ENCODE results near the gene CHAC1. TPM values are rescaled to one million over a fixed set of nuclear protein-coding genes. Genes with fewer than 3 reads are reported as not detected.

Gene CHAC1
- total RNA-seq, 1 donor: 11.4 TPM

DNA sequence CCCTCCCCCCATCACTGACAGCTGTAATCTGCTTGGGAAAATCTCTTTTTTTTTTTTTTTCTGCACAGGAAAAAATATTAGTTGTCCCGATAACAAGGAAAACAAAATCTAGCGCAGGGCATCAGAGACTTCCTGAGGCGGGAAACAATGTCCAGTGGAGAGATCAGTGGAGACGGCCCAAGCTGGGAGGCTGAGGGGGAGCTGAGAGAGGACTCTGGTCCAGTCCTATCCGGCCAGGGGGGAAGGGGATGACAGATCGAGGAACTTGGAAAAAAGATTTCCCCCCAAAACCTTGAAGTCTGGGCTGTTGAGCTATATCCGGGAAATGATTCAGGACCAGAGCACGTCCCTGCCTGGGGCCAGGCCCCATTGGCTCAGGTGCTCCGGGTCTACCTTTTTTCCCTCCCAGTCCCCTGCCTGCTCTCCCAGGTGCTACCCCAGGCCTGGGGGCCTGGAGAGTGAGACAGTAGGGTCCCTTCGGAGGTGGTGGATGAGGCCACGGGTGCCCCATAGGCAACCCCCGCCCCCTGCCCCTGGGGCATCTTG lies 38.1 kb upstream of the CHAC1 start:
- no peak for DNase-seq (ENCODE audit: low read depth)

DNA sequence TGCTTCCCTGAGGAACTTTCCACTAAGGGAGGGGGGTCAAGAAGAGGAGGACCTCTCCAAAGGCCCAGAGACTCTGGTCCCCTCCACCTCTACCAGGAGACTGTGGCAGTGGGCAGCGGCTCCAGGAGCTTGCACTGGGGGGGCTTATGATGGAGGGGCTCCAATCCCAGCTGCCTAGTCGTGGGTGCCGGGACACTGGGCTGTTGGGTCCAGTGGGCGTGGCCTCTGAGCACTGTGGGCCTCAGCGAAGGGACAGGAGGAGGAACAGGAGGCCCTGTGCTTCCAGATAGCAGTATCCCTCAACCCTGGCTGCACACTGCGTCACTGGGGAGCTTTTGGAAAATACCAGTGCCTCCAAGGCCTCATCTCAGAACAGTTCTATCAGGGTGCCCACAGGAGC lies 37.6 kb upstream of the CHAC1 start:
- no peak for DNase-seq (ENCODE audit: low read depth)
- no peak overlapping the region for H3K4me3 ChIP-seq (ENCODE audit: low read depth, low read length)
- TF ChIP-seq, protein P1, sequence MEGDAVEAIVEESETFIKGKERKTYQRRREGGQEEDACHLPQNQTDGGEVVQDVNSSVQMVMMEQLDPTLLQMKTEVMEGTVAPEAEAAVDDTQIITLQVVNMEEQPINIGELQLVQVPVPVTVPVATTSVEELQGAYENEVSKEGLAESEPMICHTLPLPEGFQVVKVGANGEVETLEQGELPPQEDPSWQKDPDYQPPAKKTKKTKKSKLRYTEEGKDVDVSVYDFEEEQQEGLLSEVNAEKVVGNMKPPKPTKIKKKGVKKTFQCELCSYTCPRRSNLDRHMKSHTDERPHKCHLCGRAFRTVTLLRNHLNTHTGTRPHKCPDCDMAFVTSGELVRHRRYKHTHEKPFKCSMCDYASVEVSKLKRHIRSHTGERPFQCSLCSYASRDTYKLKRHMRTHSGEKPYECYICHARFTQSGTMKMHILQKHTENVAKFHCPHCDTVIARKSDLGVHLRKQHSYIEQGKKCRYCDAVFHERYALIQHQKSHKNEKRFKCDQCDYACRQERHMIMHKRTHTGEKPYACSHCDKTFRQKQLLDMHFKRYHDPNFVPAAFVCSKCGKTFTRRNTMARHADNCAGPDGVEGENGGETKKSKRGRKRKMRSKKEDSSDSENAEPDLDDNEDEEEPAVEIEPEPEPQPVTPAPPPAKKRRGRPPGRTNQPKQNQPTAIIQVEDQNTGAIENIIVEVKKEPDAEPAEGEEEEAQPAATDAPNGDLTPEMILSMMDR (IDR thresholded peaks at IDR 0.05; ENCODE audit: insufficient read depth, low read length): no peak

More for the DNA sequence above, 38.1 kb upstream of the CHAC1 start:
- no peak overlapping the region for H3K4me3 ChIP-seq (ENCODE audit: low read depth, low read length)
- TF ChIP-seq, protein P1 (IDR thresholded peaks at IDR 0.05; ENCODE audit: insufficient read depth, low read length): no peak

DNA sequence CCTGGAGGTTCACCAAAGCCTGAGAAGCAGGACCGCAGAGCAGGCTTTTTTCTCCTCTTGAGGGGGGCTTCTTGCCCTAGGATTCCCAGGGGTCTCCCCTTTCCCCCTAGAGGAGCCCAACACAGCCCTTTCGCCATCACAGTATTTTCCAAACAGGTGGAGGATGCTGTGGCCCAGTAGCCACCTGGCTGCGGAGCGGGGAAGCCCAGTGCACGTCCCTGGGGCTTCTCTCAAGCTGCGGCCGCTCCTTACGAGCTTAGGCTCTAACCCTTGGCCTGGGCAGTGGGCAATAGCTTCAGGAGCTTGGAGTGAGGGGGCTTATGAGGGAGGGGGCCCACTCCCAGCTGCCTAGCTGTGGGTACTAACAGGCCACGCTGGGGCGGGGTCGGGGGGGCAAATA lies 35.7 kb upstream of the CHAC1 start:
- H3K4me3 ChIP-seq (ENCODE audit: low read depth, low read length): no peak overlapping the region
- TF ChIP-seq, protein P1 (IDR thresholded peaks at IDR 0.05; ENCODE audit: insufficient read depth, low read length): no peak
- no peak for DNase-seq (ENCODE audit: low read depth)

DNA sequence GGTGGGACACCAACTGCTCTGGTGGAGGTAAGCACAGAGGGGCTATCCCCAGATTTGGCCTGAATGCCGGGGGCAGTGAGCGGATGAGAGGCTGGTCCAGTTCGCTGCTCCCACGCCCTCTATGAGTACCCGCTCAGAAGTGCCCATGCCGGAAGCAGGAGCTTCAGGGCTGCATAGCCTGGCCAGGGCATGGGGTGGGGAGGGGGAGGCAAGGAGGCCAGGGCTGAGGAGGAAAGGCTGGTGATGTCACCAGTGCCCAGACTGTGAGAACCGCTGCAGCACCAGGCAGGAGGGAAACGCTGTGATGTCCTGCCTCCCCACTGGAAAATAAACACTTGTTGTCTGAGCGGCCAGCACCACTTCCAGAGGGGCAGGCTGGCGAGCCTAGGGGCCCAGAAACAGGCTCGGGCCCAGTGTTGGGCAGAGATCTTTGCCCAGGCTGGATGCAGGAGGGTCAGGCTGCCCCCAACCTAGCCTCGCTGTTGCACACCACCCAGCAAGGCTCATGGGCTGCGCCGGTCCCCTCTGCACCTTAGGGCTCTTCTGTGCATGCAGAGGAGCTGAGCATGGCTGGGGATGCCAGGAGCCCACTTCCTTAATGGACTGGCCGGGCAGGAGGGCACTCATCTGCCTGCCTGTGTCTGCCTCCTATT lies 35.0 kb upstream of the CHAC1 start:
- TF ChIP-seq, protein P1 (IDR thresholded peaks at IDR 0.05; ENCODE audit: insufficient read depth, low read length): no peak
- no peak for DNase-seq (ENCODE audit: low read depth)

DNA sequence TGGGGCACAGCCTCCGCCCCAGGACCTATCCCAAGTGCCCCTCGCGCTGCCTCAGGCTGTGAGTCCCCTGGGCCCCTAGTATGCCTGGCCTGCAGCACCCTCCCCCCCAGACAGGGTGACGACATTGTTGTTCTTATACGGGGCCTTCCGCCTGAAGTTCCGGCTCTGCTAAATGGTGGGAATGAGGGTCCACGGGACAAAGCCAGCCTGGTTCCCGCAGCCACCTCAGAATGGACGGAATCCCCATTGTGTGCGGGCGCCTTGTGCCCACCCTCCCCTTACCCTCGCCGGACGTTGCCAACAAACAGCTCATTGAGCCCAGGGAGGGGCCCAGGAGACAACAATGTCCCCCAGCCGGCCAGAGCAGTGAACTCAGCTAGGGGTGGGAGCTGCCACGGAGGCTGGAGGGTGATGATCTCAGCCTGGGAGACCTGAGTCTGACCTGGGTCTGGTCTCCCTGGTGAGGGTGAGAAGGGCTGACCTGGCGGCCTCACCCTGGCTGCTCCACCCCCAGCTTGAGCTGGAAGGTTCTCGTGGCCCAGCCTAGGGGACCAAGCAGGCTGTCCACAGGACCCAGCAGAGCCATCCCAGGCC lies 34.4 kb upstream of the CHAC1 start:
- DNase-seq (ENCODE audit: low read depth): no peak
- TF ChIP-seq, protein P1 (IDR thresholded peaks at IDR 0.05; ENCODE audit: insufficient read depth, low read length): no peak
- H3K4me3 ChIP-seq (ENCODE audit: low read depth, low read length): no peak overlapping the region

More for the DNA sequence above, 35.0 kb upstream of the CHAC1 start:
- H3K4me3 ChIP-seq (ENCODE audit: low read depth, low read length): no peak overlapping the region

DNA sequence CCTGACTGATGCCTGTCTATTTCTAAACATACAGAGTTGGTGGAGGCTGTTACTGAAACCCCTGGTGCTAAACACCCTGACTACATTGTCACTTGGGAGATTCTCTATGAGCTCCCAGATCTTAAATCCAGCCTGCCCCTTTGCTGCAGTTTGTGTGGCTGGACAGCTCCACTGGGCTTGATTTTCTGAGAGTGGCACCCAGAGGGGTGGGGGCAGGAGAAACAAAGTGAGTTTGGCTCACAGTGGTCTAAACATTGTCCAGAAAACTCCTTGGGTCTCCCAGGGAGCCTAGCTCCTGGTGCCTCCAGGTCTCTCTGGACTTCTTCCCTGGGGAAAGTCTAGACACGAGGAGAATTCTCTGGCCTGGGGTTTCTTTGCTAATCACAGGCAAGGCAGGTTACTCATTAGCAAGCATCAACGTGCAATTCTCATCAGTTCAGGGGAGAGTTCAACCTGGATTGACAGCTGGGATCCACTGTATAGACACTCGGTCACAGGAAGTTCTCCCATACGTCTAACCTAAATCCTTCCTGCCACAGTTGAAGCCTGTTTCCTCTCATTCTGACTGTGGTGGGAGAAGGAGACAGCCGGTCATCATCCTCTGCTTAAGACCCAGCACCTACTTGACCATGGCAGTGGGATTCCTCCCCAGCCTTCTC lies 31.2 kb upstream of the CHAC1 start:
- DNase-seq (ENCODE audit: low read depth): no peak
- no peak overlapping the region for H3K4me3 ChIP-seq (ENCODE audit: low read depth, low read length)
- TF ChIP-seq, protein P1 (IDR thresholded peaks at IDR 0.05; ENCODE audit: insufficient read depth, low read length): no peak
